COLO668 (cell line): Measurements from ENCODE around the gene ALK.

Experiments used
- DNase-seq: peaks from one replicate; lab custom pipeline; 2025; ENCODE audit not compliant: unreplicated experiment; lab: John Stamatoyannopoulos, UW

Gene ALK

GRCh38 chr2:29182920-29183319 is 738.5 kb downstream of the ALK start:
- no peak for DNase-seq

- no peak for DNase-seq
These were observed 739.1 kb downstream of the ALK start for GRCh38 chr2:29182334-29182733.

DNA sequence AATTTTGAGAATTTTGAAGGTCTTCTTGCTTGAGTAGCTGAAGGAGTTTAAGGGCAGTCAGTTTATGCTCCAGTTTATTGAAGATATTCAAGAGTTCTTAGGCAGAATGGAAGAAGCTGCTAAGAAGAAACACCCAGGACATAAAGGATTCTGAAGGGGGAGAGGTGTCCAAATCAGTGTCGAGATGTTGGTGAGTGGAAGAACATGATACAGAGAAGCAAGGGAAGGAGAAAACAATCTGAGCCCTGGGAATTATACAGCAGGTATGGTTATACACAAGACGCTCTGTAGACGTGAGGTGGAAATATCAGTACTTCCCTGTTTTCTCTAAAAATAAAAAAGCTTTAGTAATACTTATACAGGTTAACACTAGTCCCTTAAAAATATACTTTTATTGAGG is 746.0 kb downstream of the ALK start:
- DNase-seq, result no peak

DNA sequence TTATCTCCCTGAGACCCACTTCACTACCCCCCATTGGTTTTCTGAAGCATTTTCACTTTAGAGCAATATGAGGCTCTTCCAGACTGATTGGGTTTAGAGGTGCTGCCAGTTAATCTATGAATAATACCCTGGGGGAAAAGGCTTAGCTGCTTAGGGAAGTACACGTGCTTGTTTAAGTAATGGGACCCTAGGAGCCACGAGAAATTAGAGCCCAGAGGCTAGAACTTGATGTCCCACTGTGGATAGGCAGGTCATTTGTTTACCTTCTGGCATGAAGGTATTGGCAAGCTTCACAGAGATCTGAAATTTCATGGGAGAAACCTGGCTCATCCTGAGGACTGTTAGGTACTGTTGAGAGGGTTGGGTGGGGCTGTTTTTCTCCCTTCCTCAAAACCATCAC is 746.4 kb downstream of the ALK start:
- no peak for DNase-seq

GRCh38 chr2:29166242-29167039 is 754.9 kb downstream of the ALK start:
- DNase-seq, result no peak

DNA sequence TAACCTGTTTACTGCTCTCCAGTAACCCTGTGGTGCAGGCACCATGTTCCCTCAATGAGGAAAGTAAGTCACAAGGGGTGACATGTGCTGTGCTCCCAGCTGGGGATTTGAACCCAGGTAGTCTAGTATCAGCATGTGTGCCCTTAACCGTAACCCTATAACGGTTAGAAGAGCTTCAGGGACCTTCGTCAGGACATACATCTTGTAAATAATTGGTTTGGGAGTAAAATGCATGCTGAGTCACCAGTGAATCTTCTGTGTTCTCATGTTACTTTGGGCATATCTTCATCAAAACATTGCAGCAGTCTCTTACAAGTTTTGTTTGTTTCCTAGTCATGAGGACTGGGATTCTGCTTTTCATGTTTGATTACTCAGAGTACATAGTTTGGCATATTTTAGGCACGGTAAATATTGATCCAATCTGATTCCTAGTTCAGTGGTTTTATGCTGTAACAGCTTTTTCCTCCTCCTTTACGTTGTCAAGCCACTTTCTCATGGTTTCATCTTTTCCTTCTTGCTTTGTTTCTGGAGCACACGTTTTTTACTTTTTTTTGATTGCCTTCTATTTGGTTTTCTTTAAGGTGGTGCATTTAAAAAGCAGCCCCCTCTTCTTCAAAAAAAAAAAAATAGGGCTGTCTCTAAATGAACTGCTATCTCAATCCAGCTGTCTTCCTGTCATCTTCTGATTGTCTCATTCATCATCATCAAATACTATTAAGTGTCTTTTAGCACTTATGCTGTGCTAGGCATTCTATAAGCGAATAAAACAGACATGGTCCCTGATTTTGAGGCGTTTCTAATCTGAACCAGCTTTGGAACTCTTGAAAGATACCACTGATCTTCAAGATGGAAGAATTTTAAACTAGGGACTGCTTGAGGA is 755.8 kb downstream of the ALK start:
- no peak for DNase-seq

DNA sequence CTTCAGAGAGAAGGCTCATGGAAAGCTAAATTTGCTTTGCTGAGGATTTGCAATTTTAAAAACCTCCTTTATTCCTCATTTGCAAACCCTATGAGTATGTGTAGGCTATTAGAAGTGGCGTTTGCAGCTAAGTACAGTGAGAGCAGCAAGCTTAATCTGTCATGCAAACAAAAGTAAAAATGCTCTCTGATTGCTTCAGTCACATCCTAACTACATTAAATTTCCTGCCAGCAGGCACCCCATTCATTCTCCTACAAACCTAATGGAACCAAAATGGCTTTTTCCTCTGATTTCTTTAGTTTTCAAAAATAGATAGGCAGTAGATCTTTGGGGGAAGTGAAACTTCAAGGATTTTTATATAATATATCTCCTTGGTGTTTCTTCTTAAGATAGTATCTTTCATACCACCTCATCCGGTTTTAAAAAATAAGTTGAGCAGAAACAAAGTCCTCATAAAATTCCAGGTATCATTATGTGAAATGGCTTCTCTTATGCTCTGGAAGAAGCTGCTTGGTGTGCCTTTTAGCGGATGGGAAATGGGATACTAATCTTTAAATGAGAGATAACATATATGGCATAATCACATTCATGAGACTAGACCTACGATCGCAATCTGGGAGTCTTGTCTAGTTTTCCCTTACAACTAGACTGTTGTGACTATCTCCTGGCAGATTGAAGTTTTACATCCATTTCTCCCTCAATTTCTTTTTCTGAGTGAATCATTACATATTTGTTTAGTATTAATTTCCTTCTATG is 757.1 kb downstream of the ALK start:
- no peak for DNase-seq

GRCh38 chr2:29162204-29162928 is 759.0 kb downstream of the ALK start:
- no peak for DNase-seq

- DNase-seq, result no peak
These were observed 761.2 kb downstream of the ALK start for GRCh38 chr2:29160184-29160583.

DNA sequence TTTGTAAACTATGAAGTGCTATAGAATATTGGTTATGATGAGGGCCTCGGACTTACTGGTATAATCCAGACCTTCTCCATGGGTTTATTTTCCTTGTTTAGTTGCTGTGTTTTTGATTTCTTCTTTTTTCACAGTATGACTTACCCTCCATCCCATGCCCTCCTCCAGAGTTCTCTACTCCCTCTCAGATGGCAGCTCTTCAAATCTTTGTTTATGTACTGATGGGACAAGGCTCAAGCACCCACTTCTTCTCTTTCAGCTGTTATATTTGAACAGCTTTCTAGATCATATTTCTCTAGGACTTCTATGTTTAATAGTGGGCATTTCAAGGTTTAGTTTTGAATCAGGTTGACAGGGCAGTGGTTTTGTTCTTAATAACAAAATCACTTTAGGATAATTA is 762.3 kb downstream of the ALK start:
- DNase-seq, result no peak

DNA sequence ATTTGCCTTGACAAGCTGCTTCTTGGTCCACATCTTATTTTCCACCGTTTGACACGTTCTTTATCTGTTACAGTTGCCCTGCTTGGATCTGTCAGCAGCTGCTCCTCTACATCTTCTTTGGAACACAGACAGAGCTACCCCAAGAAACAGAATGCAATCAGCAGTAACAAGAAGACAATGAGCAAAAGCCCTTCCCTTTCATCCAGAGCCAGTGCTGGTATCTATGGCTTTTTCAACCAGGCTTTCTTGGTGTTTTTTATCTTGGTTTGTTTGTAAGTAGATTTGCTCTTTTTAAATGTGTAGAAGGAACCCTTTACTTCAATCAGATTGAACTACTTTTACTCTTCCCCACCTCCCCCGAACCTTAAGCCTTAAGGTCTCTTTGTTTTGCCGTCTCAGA is 764.3 kb downstream of the ALK start:
- DNase-seq, result no peak

DNA sequence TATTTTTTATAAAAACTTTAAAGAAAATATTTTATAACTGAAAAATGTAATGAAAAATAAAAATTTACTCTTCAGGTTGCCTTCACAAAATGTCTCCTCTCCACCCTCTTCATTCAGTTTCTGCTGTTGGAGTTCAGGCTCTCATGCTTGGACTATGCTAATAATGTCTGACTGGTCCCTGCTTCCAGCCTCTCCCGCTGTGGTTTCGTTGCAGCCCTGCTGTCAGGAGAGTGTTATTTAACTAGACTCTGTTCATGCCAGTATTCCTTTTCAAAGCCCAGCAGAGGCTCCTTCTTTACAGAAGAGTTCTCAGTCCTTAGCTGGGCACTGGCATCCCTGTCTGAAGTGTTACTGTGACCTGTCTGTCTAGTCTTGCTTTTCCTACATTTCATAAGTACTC is 765.8 kb downstream of the ALK start:
- DNase-seq, result no peak

DNA sequence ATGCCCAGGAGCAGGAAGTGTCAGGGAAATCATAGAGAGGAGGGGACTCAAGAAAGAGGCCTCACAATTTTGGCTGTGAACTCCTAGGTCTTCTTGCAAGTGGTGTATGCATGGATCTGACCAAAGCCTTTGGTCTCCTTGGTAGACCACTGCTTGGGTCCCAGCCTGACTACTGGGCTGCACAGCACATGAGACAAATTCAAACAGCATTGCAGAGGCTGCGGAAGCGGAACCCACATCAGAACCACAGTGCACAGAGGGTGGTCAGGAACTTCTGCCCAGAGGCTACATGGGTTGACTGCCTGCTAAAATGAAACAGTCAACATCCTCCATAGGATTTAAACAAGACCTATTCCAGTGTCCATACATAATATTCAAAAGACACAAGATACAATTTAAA is 766.8 kb downstream of the ALK start:
- DNase-seq, result no peak

- DNase-seq, result no peak
These were observed 773.4 kb downstream of the ALK start for GRCh38 chr2:29147963-29148362.

DNA sequence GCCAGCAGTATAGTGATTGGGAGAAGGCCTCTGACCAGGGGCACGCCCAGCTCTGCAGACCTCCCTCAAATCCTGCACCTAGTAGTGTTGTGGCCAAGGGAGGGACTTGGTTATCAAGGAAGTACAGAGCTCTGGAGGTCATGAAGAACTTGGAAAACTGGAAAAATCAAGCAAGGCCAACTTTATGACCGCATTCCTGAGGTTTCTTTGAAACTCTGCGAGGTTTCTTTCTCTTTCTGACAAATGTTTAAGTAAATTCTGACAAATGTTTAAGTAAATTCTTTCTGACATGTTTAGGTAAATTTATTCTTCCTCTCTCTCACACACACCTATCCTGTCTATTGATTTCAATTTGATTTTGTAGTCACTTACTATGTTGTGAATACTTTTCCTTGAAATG is 775.2 kb downstream of the ALK start:
- DNase-seq, result no peak

- DNase-seq, result no peak
These were observed 777.7 kb downstream of the ALK start for GRCh38 chr2:29143657-29144056.
